WTC11 (cell line): Measurements from ENCODE around the gene MYO5C. TPM values are rescaled to one million over a fixed set of nuclear protein-coding genes. Genes with fewer than 3 reads are reported as not detected.

Source experiments
- ATAC-seq: fragments of 200-7000 bp; cut with Tn5 transposase; 2 replicates; pipeline ENCODE4 v1.10.0; 2021; ENCODE audit warnings: mild to moderate bottlenecking, moderate library complexity
- CTCF ChIA-PET: fragments of 300-600 bp; sonication (Branson Sonifier 250); formaldehyde crosslinking; loops from one replicate; lab custom pipeline; 2021; ENCODE audit warnings: antibody characterized with exemption; lab: Charles Lee
- POLR2A ChIA-PET: fragments of 350-600 bp; sonication (Branson Sonifier 250); formaldehyde crosslinking; loops from one replicate; lab custom pipeline; 2021; ENCODE audit warnings: antibody characterized with exemption; lab: Charles Lee
- DNase-seq: peaks from one replicate; pipeline ENCODE4 v3.0.0; 2021; ENCODE audit warnings: low spot score
- H3K27ac Mint-ChIP-seq: 2 replicates; pipeline ENCODE4 v1.8.0; 2021; ENCODE audit warnings: mixed read lengths
- H3K27me3 Mint-ChIP-seq: 2 replicates; pipeline ENCODE4 v1.8.0; 2021; ENCODE audit warnings: low read depth, mild to moderate bottlenecking, moderate library complexity, mixed read lengths
- H3K36me3 Mint-ChIP-seq: 2 replicates; pipeline ENCODE4 v1.8.0; 2021; ENCODE audit warnings: mixed read lengths
- H3K4me1 Mint-ChIP-seq: 2 replicates; pipeline ENCODE4 v1.8.0; 2022; ENCODE audit warnings: mixed read lengths
- H3K4me3 Mint-ChIP-seq: 2 replicates; pipeline ENCODE4 v1.8.0; 2021; ENCODE audit warnings: mild to moderate bottlenecking, moderate library complexity, mixed read lengths
- H3K9me3 Mint-ChIP-seq: 2 replicates; pipeline ENCODE4 v1.8.0; 2021; ENCODE audit warnings: mixed read lengths
- ATF1 ChIP-seq: sonication (generic); formaldehyde crosslinking; IDR thresholded peaks from 2 replicates; pipeline ENCODE4 v1.8.1; 2023; ENCODE audit warnings: mild to moderate bottlenecking, moderate library complexity, missing genetic modification reagents
- CBFB ChIP-seq: sonication (generic); formaldehyde crosslinking; IDR thresholded peaks from 2 replicates; pipeline ENCODE4 v1.8.1; 2022; ENCODE audit warnings: mild to moderate bottlenecking, low read depth, missing genetic modification reagents
- CTCF ChIP-seq: fragments of 200-600 bp; IDR thresholded peaks from 2 replicates; pipeline ENCODE4 v1.8.0; 2022; ENCODE audit warnings: antibody characterized with exemption
- MXD4 ChIP-seq: fragments of 250-450 bp; sonication (Bioruptor Pico); IDR thresholded peaks from 2 replicates; pipeline ENCODE4 v1.8.0; 2021; ENCODE audit warnings: mild to moderate bottlenecking, moderate library complexity, borderline replicate concordance
- MYBL2 ChIP-seq: sonication (generic); formaldehyde crosslinking; IDR thresholded peaks from 2 replicates; pipeline ENCODE4 v1.8.1; 2023; ENCODE audit warnings: mild to moderate bottlenecking, moderate library complexity, missing genetic modification reagents
- PRDM15 ChIP-seq: sonication (generic); formaldehyde crosslinking; IDR thresholded peaks from 2 replicates; pipeline ENCODE4 v1.8.0; 2022; ENCODE audit warnings: missing genetic modification reagents
- TCF7 ChIP-seq: sonication (generic); formaldehyde crosslinking; IDR thresholded peaks from 2 replicates; pipeline ENCODE4 v1.8.0; 2022; ENCODE audit warnings: mild to moderate bottlenecking, low read depth, missing genetic modification reagents, moderate library complexity
- ZNF532 ChIP-seq: fragments of 250-450 bp; sonication (Bioruptor Pico); IDR thresholded peaks from 2 replicates; pipeline ENCODE4 v1.9.0; 2021; ENCODE audit warnings: mild to moderate bottlenecking, borderline replicate concordance
- total RNA-seq: library from RNA; stranded (reverse); gene quantifications from 3 replicates; pipeline ENCODE4 v1.2.3, GENCODE V29; 2021
- TF ChIP-seq, protein P1 (sequence below): sonication (generic); formaldehyde crosslinking; IDR thresholded peaks from 2 replicates; pipeline ENCODE4 v1.8.0; 2022; ENCODE audit warnings: mild to moderate bottlenecking, missing genetic modification reagents
- TF ChIP-seq, protein P2 (sequence below): sonication (generic); formaldehyde crosslinking; IDR thresholded peaks from 2 replicates; pipeline ENCODE4 v1.8.1; 2023; ENCODE audit warnings: mild to moderate bottlenecking, missing genetic modification reagents, borderline replicate concordance

MYO5C gene
- total RNA-seq, 1 experiment from 2014 or later, result 25.3 TPM

- Mint-ChIP-seq H3K4me1 (peaks cover 32% of the 10 kb centered on the region), H3K27ac (no peak overlapping the region), H3K9me3 (no peaks in the 10 kb centered on the region), H3K4me3 (no peak overlapping the region), H3K36me3 (peaks cover 38% of the 10 kb centered on the region), H3K27me3 (no peaks in the 10 kb centered on the region)
- no peak for ATAC-seq
- ChIA-PET POLR2A (interaction anchor here (0.7 kb wide), 1 partner anchor 307 kb away, joined by 6 read pairs; no protein-coding TSS in a partner anchor), CTCF (interaction anchor here (0.6 to 2.9 kb wide), 16 partner anchors 21 to 493 kb away, joined by 3 to 25 read pairs (median 5); no protein-coding TSS in a partner anchor)
- peak; percentile 72 for DNase-seq
- TF ChIP-seq MYBL2 (no peak), CTCF (peak; percentile 78)
Measured at GRCh38 chr15:52256366-52256765, 39.2 kb downstream of the MYO5C start.

- H3K9me3 Mint-ChIP-seq, result no peaks in the 10 kb centered on the region
- H3K36me3 Mint-ChIP-seq, result peaks cover 41% of the 10 kb centered on the region
- no peak overlapping the region for H3K4me3 Mint-ChIP-seq
- DNase-seq (no peak), ATAC-seq (no peak)
- TF ChIP-seq, protein P1, sequence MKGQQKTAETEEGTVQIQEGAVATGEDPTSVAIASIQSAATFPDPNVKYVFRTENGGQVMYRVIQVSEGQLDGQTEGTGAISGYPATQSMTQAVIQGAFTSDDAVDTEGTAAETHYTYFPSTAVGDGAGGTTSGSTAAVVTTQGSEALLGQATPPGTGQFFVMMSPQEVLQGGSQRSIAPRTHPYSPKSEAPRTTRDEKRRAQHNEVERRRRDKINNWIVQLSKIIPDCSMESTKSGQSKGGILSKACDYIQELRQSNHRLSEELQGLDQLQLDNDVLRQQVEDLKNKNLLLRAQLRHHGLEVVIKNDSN (CRISPR knock-in tag), result no peak
- TF ChIP-seq TCF7 (CRISPR knock-in tag), result no peak
- TF ChIP-seq PRDM15, result no peak
- TF ChIP-seq MXD4 (CRISPR knock-in tag), result no peak
- no peak for TF ChIP-seq CBFB (CRISPR knock-in tag)
- no peak for TF ChIP-seq ATF1
- no peaks in the 10 kb centered on the region for H3K27me3 Mint-ChIP-seq
- ChIA-PET CTCF (interaction anchor here (1.0 to 2.9 kb wide), 7 partner anchors 29 to 494 kb away, joined by 3 to 25 read pairs (median 10); no protein-coding TSS in a partner anchor), POLR2A (interaction anchor here (0.7 kb wide), 1 partner anchor 307 kb away, joined by 6 read pairs; no protein-coding TSS in a partner anchor)
- peaks cover 29% of the 10 kb centered on the region for H3K4me1 Mint-ChIP-seq
- no peak overlapping the region for H3K27ac Mint-ChIP-seq
Measured at GRCh38 chr15:52255935-52256334, 39.7 kb downstream of the MYO5C start.

DNA sequence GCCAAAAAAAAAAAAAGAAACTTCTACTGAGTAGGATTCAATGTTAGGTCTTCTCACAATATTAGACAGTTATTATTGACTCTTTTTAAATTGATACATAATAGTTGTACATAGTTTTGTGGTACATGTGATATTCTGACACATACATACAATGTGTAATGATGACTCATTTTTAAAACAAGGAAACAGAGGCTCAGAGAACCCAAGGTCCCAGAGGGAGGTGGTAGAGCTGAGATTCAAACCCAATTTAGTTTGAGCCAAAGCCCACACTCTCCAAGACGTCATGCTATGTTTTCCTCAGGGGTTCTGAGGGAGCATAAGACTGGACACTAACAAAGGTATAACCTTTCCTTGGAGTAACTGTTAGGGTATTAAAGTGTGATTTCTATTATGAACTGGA, 40.6 kb downstream of the MYO5C start:
- peaks cover 27% of the 10 kb centered on the region for H3K4me1 Mint-ChIP-seq
- H3K36me3 Mint-ChIP-seq, result peaks cover 40% of the 10 kb centered on the region
- DNase-seq (no peak), ATAC-seq (no peak)
- no peak overlapping the region for H3K4me3 Mint-ChIP-seq
- TF ChIP-seq ZNF532 (CRISPR knock-in tag), result no peak
- TF ChIP-seq, protein P2, sequence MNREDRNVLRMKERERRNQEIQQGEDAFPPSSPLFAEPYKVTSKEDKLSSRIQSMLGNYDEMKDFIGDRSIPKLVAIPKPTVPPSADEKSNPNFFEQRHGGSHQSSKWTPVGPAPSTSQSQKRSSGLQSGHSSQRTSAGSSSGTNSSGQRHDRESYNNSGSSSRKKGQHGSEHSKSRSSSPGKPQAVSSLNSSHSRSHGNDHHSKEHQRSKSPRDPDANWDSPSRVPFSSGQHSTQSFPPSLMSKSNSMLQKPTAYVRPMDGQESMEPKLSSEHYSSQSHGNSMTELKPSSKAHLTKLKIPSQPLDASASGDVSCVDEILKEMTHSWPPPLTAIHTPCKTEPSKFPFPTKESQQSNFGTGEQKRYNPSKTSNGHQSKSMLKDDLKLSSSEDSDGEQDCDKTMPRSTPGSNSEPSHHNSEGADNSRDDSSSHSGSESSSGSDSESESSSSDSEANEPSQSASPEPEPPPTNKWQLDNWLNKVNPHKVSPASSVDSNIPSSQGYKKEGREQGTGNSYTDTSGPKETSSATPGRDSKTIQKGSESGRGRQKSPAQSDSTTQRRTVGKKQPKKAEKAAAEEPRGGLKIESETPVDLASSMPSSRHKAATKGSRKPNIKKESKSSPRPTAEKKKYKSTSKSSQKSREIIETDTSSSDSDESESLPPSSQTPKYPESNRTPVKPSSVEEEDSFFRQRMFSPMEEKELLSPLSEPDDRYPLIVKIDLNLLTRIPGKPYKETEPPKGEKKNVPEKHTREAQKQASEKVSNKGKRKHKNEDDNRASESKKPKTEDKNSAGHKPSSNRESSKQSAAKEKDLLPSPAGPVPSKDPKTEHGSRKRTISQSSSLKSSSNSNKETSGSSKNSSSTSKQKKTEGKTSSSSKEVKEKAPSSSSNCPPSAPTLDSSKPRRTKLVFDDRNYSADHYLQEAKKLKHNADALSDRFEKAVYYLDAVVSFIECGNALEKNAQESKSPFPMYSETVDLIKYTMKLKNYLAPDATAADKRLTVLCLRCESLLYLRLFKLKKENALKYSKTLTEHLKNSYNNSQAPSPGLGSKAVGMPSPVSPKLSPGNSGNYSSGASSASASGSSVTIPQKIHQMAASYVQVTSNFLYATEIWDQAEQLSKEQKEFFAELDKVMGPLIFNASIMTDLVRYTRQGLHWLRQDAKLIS (CRISPR knock-in tag), result no peak
- H3K27me3 Mint-ChIP-seq, result no peaks in the 10 kb centered on the region
- ChIA-PET CTCF (interaction anchor here (1.1 to 2.9 kb wide), 3 partner anchors 41 to 481 kb away, joined by 5 to 13 read pairs (median 11); partner anchors contain the start of gene MYO5C), POLR2A (no interaction called here)
- no peaks in the 10 kb centered on the region for H3K9me3 Mint-ChIP-seq
- no peak overlapping the region for H3K27ac Mint-ChIP-seq
